PC-3 (cell line): ENCODE data around the gene TBL3. TPM values are rescaled to one million over a fixed set of nuclear protein-coding genes. Genes with fewer than 3 reads are reported as not detected.
A peak's percentile ranks its signal among the peaks of the same experiment; 100 is the strongest.

Source experiments
- ATAC-seq: fragments of 200-7000 bp; cut with Tn5 transposase; 2 replicates; pipeline ENCODE4 v1.9.1; 2020; ENCODE audit warnings: mild to moderate bottlenecking, moderate library complexity
- BruUV-seq: library from RNA; stranded (reverse); fragments of 400-500 nt; replicated peaks from 2 replicates; lab custom pipeline; 2021; lab: Mats Ljungman, UMichigan
- CTCF ChIA-PET: fragments of 300-600 bp; sonication (Branson Sonifier 250); formaldehyde crosslinking; loops from one replicate; lab custom pipeline; 2022; ENCODE audit warnings: antibody characterized with exemption; lab: Charles Lee
- POLR2A ChIA-PET: fragments of 300-600 bp; sonication (Branson Sonifier 250); formaldehyde crosslinking; loops from one replicate; lab custom pipeline; 2022; ENCODE audit warnings: antibody characterized with exemption; ENCODE audit not compliant: unreplicated experiment; lab: Charles Lee
- DNase-seq: peaks from one replicate; pipeline ENCODE4 v3.0.0-alpha.2; 2015
- H2AFZ ChIP-seq: fragments of 300-600 bp; sonication (generic); 2 replicates; pipeline ENCODE4 v1.6.0; 2016; ENCODE audit warnings: antibody characterized with exemption, low read length
- H3F3A ChIP-seq: fragments of 300-600 bp; sonication (generic); one replicate; pipeline ENCODE4 v1.6.0; 2017; ENCODE audit warnings: antibody characterized with exemption, low read length, control low read depth, mild to moderate bottlenecking; ENCODE audit not compliant: unreplicated experiment
- H3K27ac ChIP-seq: fragments of 300-600 bp; sonication (generic); 2 replicates; pipeline ENCODE4 v1.5.1; 2016; ENCODE audit warnings: mild to moderate bottlenecking, low read length
- H3K27me3 ChIP-seq: fragments of 300-600 bp; sonication (generic); 2 replicates; pipeline ENCODE4 v1.6.1; 2016; ENCODE audit warnings: low read length, mixed read lengths
- H3K36me3 ChIP-seq: fragments of 300-600 bp; sonication (generic); 2 replicates; pipeline ENCODE4 v1.6.1; 2016; ENCODE audit warnings: low read depth, mixed run types, low read length, mixed read lengths
- H3K4me1 ChIP-seq: fragments of 300-600 bp; sonication (generic); 2 replicates; pipeline ENCODE4 v1.5.1; 2016; ENCODE audit warnings: low read length; ENCODE audit not compliant: insufficient read depth
- H3K4me2 ChIP-seq: fragments of 300-600 bp; sonication (generic); 2 replicates; pipeline ENCODE4 v1.6.0; 2016; ENCODE audit warnings: low read length
- H3K4me3 ChIP-seq: fragments of 300-600 bp; sonication (generic); 2 replicates; pipeline ENCODE4 v1.5.1; 2016; ENCODE audit warnings: mild to moderate bottlenecking, low read length, mixed read lengths
- H3K79me2 ChIP-seq: fragments of 300-600 bp; sonication (generic); 2 replicates; pipeline ENCODE4 v1.6.1; 2017; ENCODE audit warnings: low read length, mixed read lengths
- H3K9ac ChIP-seq: fragments of 300-600 bp; sonication (generic); 2 replicates; pipeline ENCODE4 v1.6.0; 2016; ENCODE audit warnings: mild to moderate bottlenecking, low read length
- H3K9me2 ChIP-seq: fragments of 300-600 bp; sonication (generic); replicated peaks from 2 replicates; pipeline ENCODE4 v1.6.1; 2016; ENCODE audit warnings: mixed run types, low read length, mixed read lengths
- H3K9me3 ChIP-seq: fragments of 300-600 bp; sonication (generic); 2 replicates; pipeline ENCODE4 v1.6.1; 2016; ENCODE audit warnings: low read length, mixed read lengths
- H4K20me1 ChIP-seq: fragments of 300-600 bp; sonication (generic); 2 replicates; pipeline ENCODE4 v1.6.1; 2016; ENCODE audit warnings: low read length, mixed read lengths
- EZH2 ChIP-seq: fragments of 300-600 bp; sonication (generic); IDR thresholded peaks from one replicate; pipeline ENCODE4 v1.6.1; 2017; ENCODE audit warnings: antibody characterized with exemption, mild to moderate bottlenecking, low read length; ENCODE audit not compliant: unreplicated experiment
- EZH2phosphoT487 ChIP-seq: fragments of 300-600 bp; sonication (generic); IDR thresholded peaks from 2 replicates; pipeline ENCODE4 v1.6.1; 2018; ENCODE audit warnings: mild to moderate bottlenecking, antibody characterized with exemption, low read length, borderline replicate concordance
- intact Hi-C: fragments of 100-400 bp; cut with micrococcal nuclease; formaldehyde crosslinking; loops from 2 replicates; pipeline ENCODE4 v1.9.0; 2023
- total RNA-seq: library from RNA; depleted of rRNA; stranded (reverse); fragments of >200 nt; gene quantifications from 2 replicates; pipeline ENCODE4 v1.2.3, GENCODE V29; 2014
- TF ChIP-seq, protein P1 (sequence below): fragments of 300-600 bp; sonication (generic); conservative IDR thresholded peaks from 2 replicates; pipeline ENCODE4 v1.5.1; 2017; ENCODE audit warnings: antibody characterized with exemption, low read depth, mild to moderate bottlenecking, low read length

The TBL3 gene
- total RNA-seq, 1 experiment from 2014 or later = 71.5 TPM

DNA sequence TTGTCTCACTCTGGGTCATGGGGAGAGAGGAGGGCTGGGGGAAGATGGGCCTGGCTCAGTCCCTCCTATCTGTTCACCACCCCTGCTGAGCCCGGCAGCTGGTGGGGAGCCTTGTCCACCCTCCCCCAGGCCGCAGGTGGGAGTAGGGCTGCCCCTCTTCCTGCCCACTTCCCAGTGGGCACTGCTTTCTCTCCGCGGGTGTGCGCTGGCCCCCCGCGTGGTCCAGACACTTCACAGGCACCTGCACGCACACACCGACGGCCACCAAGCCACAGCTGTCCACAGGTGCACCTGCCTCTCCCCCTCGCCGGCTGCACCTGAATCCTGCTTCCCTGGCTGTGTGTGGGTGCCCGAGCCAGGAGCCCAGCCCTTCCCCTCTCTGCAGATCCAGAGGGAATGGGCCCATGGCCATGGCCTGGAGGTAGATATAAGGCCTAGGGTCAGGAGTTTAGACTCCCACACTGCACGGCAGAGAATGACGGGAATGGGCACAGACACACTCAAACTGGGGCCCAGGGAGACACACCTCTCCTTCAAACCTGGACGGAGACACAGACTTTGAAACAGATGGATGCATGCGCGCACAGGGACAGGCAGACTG lies 56.9 kb downstream of the TBL3 start:
- Histone ChIP-seq H3F3A (no peaks in the 10 kb centered on the region), H4K20me1 (no peaks in the 10 kb centered on the region), H3K79me2 (peaks cover 36% of the 10 kb centered on the region), H3K9ac (no peak overlapping the region), H3K4me2 (peak overlapping the region; percentile 99), H2AFZ (no peak overlapping the region), H3K27ac (no peak overlapping the region), H3K27me3 (no peaks in the 10 kb centered on the region), H3K36me3 (no peaks in the 10 kb centered on the region), H3K4me3 (peak overlapping the region; percentile 87), H3K9me2 (no peaks in the 10 kb centered on the region), H3K9me3 (no peaks in the 10 kb centered on the region), H3K4me1 (peaks cover 27% of the 10 kb centered on the region)
- TF ChIP-seq, protein P1, sequence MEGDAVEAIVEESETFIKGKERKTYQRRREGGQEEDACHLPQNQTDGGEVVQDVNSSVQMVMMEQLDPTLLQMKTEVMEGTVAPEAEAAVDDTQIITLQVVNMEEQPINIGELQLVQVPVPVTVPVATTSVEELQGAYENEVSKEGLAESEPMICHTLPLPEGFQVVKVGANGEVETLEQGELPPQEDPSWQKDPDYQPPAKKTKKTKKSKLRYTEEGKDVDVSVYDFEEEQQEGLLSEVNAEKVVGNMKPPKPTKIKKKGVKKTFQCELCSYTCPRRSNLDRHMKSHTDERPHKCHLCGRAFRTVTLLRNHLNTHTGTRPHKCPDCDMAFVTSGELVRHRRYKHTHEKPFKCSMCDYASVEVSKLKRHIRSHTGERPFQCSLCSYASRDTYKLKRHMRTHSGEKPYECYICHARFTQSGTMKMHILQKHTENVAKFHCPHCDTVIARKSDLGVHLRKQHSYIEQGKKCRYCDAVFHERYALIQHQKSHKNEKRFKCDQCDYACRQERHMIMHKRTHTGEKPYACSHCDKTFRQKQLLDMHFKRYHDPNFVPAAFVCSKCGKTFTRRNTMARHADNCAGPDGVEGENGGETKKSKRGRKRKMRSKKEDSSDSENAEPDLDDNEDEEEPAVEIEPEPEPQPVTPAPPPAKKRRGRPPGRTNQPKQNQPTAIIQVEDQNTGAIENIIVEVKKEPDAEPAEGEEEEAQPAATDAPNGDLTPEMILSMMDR = no peak
- no peak for TF ChIP-seq EZH2
- TF ChIP-seq EZH2phosphoT487 = no peak
- POLR2A ChIA-PET = no interaction called here
- DNase-seq = no peak
- intact Hi-C loops = no loop called here
- ATAC-seq = no peak
- no TSS peak for BruUV-seq
- CTCF ChIA-PET = no interaction called here

DNA sequence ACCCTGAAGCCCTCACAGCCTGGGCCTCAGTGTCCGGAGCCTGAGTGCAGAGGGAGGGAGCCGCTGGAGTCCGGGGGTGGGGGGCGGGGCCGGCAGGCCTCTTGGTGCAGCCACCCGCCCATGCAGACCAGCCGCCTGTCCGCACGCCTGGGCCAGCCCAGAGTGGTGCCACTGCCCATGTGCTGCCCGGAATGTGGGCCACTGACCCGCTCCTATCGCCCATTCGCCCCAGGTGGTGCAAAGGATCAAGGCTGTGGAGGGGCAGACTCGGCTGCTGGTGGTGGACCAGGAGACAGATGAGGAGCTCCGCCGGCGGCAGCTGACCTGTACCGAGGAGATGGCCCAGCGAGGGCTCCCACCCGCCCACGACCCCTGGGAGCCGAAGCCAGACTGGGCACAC lies 57.5 kb downstream of the TBL3 start:
- ATAC-seq = no peak
- Histone ChIP-seq H3K79me2 (peaks cover 41% of the 10 kb centered on the region), H3K4me3 (no peak overlapping the region), H3K27me3 (no peaks in the 10 kb centered on the region), H4K20me1 (no peaks in the 10 kb centered on the region), H3K9ac (no peak overlapping the region), H3K4me1 (peaks cover 31% of the 10 kb centered on the region), H3K9me2 (no peaks in the 10 kb centered on the region), H3K9me3 (no peaks in the 10 kb centered on the region), H2AFZ (no peak overlapping the region), H3K4me2 (no peak overlapping the region), H3K27ac (no peak overlapping the region), H3F3A (no peaks in the 10 kb centered on the region), H3K36me3 (no peaks in the 10 kb centered on the region)
- DNase-seq = no peak
- TF ChIP-seq, protein P1 = no peak
- no peak for TF ChIP-seq EZH2phosphoT487
- TF ChIP-seq EZH2 = no peak
- CTCF ChIA-PET = no interaction called here
- intact Hi-C loops = no loop called here
- POLR2A ChIA-PET = interaction anchor here (0.6 kb wide), 1 partner anchor 203 kb away, joined by 3 read pairs; no protein-coding TSS in a partner anchor
- BruUV-seq = no TSS peak

DNA sequence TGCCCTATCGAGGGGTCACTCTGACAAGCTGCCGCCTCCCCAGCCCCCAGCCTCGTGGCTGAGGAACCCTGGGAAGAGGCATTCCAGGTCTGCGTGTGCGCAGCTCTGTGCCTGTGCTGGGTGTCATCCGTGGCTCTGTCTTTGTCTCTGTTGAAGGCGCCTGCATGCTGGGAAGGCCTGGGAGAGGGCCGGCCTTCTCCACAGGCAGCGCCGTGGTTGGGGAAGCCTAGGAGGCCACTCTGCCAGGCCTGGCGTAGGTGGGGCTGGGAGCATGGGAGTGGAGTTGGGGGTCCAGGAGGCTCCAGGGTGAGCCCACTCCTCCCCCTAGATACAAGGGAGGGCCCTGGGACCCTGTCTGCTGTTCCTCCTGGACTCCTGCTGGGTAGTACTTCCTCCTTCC lies 58.2 kb downstream of the TBL3 start:
- Histone ChIP-seq H3K9me2 (no peaks in the 10 kb centered on the region), H3K4me1 (peaks cover 37% of the 10 kb centered on the region), H3K9me3 (no peaks in the 10 kb centered on the region), H3K4me2 (no peak overlapping the region), H3K27me3 (no peaks in the 10 kb centered on the region), H3K36me3 (no peaks in the 10 kb centered on the region), H2AFZ (no peak overlapping the region), H3K79me2 (peaks cover 47% of the 10 kb centered on the region), H3K27ac (no peak overlapping the region), H3K4me3 (no peak overlapping the region), H4K20me1 (no peaks in the 10 kb centered on the region), H3F3A (no peaks in the 10 kb centered on the region), H3K9ac (no peak overlapping the region)
- intact Hi-C loops = no loop called here
- no peak for TF ChIP-seq EZH2phosphoT487
- TF ChIP-seq EZH2 = no peak
- TF ChIP-seq, protein P1 = no peak
- ChIA-PET POLR2A (interaction anchor here (0.6 kb wide), 1 partner anchor 204 kb away, joined by 3 read pairs; no protein-coding TSS in a partner anchor), CTCF (no interaction called here)
- DNase-seq (no peak), ATAC-seq (no peak)
- no TSS peak for BruUV-seq
